Nephron progenitor cell (in vitro differentiated cells): ENCODE results near the gene TMIE.
A peak's percentile ranks its signal among the peaks of the same experiment; 100 is the strongest.

ENCODE experiments used
- DNase-seq: peaks from one replicate; pipeline ENCODE4 v3.0.0; 2021
- H3K27ac Mint-ChIP-seq: 2 replicates; pipeline ENCODE4 v1.8.0; 2021; ENCODE audit warnings: mild to moderate bottlenecking, moderate library complexity, mixed read lengths
- H3K27me3 Mint-ChIP-seq: 2 replicates; pipeline ENCODE4 v1.8.0; 2021; ENCODE audit warnings: mild to moderate bottlenecking, low read depth, mixed read lengths; ENCODE audit not compliant: poor library complexity
- H3K36me3 Mint-ChIP-seq: 2 replicates; pipeline ENCODE4 v1.8.0; 2021; ENCODE audit warnings: low read depth, mixed read lengths
- H3K4me1 Mint-ChIP-seq: 2 replicates; pipeline ENCODE4 v1.8.0; 2021; ENCODE audit warnings: mixed read lengths
- H3K4me3 Mint-ChIP-seq: 2 replicates; pipeline ENCODE4 v1.8.0; 2021; ENCODE audit warnings: mild to moderate bottlenecking, moderate library complexity, mixed read lengths
- H3K9me3 Mint-ChIP-seq: 2 replicates; pipeline ENCODE4 v1.8.0; 2021; ENCODE audit warnings: mild to moderate bottlenecking, moderate library complexity, mixed read lengths
- CTCF ChIP-seq: fragments of 200-600 bp; sonication (generic); IDR thresholded peaks from 2 replicates; pipeline ENCODE4 v1.5.0; 2021; ENCODE audit warnings: antibody characterized with exemption

TMIE gene

GRCh38 chr3:46679681-46680080 is 21.5 kb upstream of the TMIE start:
- H3K9me3 Mint-ChIP-seq, result no peaks in the 10 kb centered on the region
- no peak overlapping the region for H3K27ac Mint-ChIP-seq
- TF ChIP-seq CTCF, result no peak
- no peak overlapping the region for H3K4me3 Mint-ChIP-seq
- DNase-seq, result no peak
- peaks cover 38% of the 10 kb centered on the region for H3K4me1 Mint-ChIP-seq
- no peaks in the 10 kb centered on the region for H3K36me3 Mint-ChIP-seq
- H3K27me3 Mint-ChIP-seq, result peaks cover 10% of the 10 kb centered on the region

GRCh38 chr3:46680298-46680826 is 20.8 kb upstream of the TMIE start:
- Mint-ChIP-seq H3K27ac (peak overlapping the region; percentile 79), H3K27me3 (peaks cover 6% of the 10 kb centered on the region), H3K9me3 (no peaks in the 10 kb centered on the region)

GRCh38 chr3:46681387-46681786 is 19.8 kb upstream of the TMIE start:
- no peak for DNase-seq
- Mint-ChIP-seq H3K9me3 (no peaks in the 10 kb centered on the region), H3K36me3 (no peaks in the 10 kb centered on the region), H3K27ac (no peak overlapping the region), H3K4me3 (no peak overlapping the region), H3K4me1 (peaks cover 46% of the 10 kb centered on the region), H3K27me3 (peaks cover 10% of the 10 kb centered on the region)
- no peak for TF ChIP-seq CTCF

More at GRCh38 chr3:46680298-46680826, 20.8 kb upstream of the TMIE start:
- no peaks in the 10 kb centered on the region for H3K36me3 Mint-ChIP-seq
- peaks cover 42% of the 10 kb centered on the region for H3K4me1 Mint-ChIP-seq
- H3K4me3 Mint-ChIP-seq, result no peak overlapping the region
- TF ChIP-seq CTCF, result no peak
- DNase-seq, result no peak

GRCh38 chr3:46681856-46682540 is 19.2 kb upstream of the TMIE start:
- H3K27ac Mint-ChIP-seq, result peak overlapping the region; percentile 42
- TF ChIP-seq CTCF, result no peak

GRCh38 chr3:46682974-46683373 is 18.2 kb upstream of the TMIE start:
- DNase-seq, result no peak
- H3K27me3 Mint-ChIP-seq, result peaks cover 10% of the 10 kb centered on the region
- TF ChIP-seq CTCF, result no peak
- H3K36me3 Mint-ChIP-seq, result no peaks in the 10 kb centered on the region
- H3K9me3 Mint-ChIP-seq, result no peaks in the 10 kb centered on the region
- H3K4me1 Mint-ChIP-seq, result peaks cover 36% of the 10 kb centered on the region
- no peak overlapping the region for H3K27ac Mint-ChIP-seq
- H3K4me3 Mint-ChIP-seq, result no peak overlapping the region

More at GRCh38 chr3:46681856-46682540, 19.2 kb upstream of the TMIE start:
- H3K27me3 Mint-ChIP-seq, result peaks cover 10% of the 10 kb centered on the region
- H3K9me3 Mint-ChIP-seq, result no peaks in the 10 kb centered on the region
- H3K4me3 Mint-ChIP-seq, result no peak overlapping the region
- H3K4me1 Mint-ChIP-seq, result peaks cover 44% of the 10 kb centered on the region
- DNase-seq, result no peak
- H3K36me3 Mint-ChIP-seq, result no peaks in the 10 kb centered on the region

GRCh38 chr3:46684891-46685290 is 16.3 kb upstream of the TMIE start:
- H3K27ac Mint-ChIP-seq, result peak overlapping the region; percentile 17
- H3K4me1 Mint-ChIP-seq, result peaks cover 32% of the 10 kb centered on the region
- DNase-seq, result no peak
- H3K36me3 Mint-ChIP-seq, result no peaks in the 10 kb centered on the region
- no peak overlapping the region for H3K4me3 Mint-ChIP-seq
- H3K9me3 Mint-ChIP-seq, result no peaks in the 10 kb centered on the region
- peaks cover 16% of the 10 kb centered on the region for H3K27me3 Mint-ChIP-seq
- no peak for TF ChIP-seq CTCF
